ENCODE data around the gene IPMK. TPM values are rescaled to one million over a fixed set of nuclear protein-coding genes. Genes with fewer than 3 reads are reported as not detected.

The IPMK gene
- 5.6 and 5.8 TPM in 2 replicates for total RNA-seq

GRCh38 chr10:58267713-58268453 is at the start of gene IPMK:
TSS of gene IPMK (minus strand) at chr10:58267894. CDS start at chr10:58267611, 283 bp downstream.

GRCh38 chr10:58268946-58269781 is 1.5 kb upstream of the IPMK start, which contains the start of gene CISD1:
TSS of gene CISD1 (plus strand) at chr10:58269162. CDS start at chr10:58269274, 112 bp downstream.

Other genes starting within 250 kb of the IPMK start
- 14.6 and 25.1 TPM in 2 replicates for gene CISD1, start 1.3 kb upstream of the IPMK start, total RNA-seq
- 12.8 and 16.4 TPM in 2 replicates for gene UBE2D1, start 67.1 kb upstream of the IPMK start, total RNA-seq
- gene TFAM, start 117.5 kb upstream of the IPMK start, total RNA-seq = 14.8 and 27.3 TPM in 2 replicates
- 21.9 and 22.0 TPM in 2 replicates for gene BICC1, start 245.0 kb upstream of the IPMK start, total RNA-seq

Measured in smooth muscle cell of the umbilical artery (primary cell).